Measurements from ENCODE around the gene FGF19.

FGF19 gene

DNA sequence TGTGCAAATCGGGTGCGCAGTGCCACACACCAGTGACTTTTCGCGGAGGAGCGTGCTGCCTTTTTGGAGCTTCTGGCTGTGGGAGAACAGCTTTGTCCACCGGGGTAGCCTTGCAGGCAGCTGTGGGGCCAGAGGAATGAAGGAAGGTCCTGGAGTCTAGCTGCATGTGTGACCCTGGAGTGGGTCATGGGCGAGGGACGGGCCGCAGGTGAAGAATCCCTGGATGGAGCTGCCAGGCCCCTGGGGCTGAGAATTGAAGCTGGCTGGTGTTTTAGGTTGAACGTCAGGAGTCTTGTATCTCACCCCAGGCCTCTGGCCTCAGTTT is 54.3 kb downstream of the FGF19 start:
- TF ChIP-seq CTCF (IDR thresholded peaks at IDR 0.05; ENCODE audit: low read depth, low read length, missing control alignments), result no peak
- no peak for DNase-seq (ENCODE audit: low read depth)
- H3K4me3 ChIP-seq (ENCODE audit: low read depth, low read length), result no peak overlapping the region

GRCh38 chr11:69648679-69649575 is 54.9 kb downstream of the FGF19 start:
- no peak overlapping the region for H3K4me3 ChIP-seq (ENCODE audit: low read depth, low read length)

More at GRCh38 chr11:69648679-69649575, 54.9 kb downstream of the FGF19 start:
- no peak for TF ChIP-seq CTCF (IDR thresholded peaks at IDR 0.05; ENCODE audit: low read depth, low read length, missing control alignments)
- DNase-seq (ENCODE audit: low read depth), result no peak

Data from GM12864 (cell line).